Measurements from ENCODE around the gene FAF2.
A peak's percentile ranks its signal among the peaks of the same experiment; 100 is the strongest.

FAF2 gene

DNA sequence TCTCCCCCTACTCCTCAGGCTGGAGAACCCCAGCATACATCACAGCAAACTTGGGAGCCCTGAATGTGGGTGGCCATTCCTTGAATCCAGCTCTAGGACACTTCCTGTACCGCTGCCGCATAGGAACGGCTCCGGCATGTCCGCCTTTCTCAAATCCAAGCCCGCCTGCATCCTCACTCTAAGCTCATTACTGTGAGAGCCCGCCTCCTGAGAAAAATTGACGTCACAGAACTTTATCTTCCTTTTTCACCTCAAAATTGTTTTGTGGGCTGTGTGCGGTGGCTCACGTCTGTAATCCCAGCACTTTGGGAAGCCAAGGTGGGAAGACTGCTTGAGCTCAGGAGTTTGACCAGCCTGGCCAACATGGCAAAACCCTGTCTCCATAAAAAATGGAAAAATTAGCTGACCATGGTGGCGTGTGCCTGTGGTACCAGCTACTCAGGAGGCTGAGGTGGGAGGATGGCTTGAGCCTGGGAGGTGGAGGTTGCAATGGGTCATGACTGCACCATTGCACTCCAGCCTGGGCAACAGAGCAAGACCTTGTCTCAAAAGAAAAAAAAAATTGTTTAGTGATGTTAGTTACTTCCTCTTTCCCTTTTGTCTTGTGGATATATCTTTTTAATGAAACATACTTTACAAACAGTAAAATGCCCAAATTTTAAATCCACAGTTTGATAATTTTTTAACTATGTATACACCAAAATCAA, 66.2 kb downstream of the FAF2 start:
- DNase-seq, result no peak

- no peak for DNase-seq
Measured at GRCh38 chr5:176515396-176515795, 67.2 kb downstream of the FAF2 start.

DNA sequence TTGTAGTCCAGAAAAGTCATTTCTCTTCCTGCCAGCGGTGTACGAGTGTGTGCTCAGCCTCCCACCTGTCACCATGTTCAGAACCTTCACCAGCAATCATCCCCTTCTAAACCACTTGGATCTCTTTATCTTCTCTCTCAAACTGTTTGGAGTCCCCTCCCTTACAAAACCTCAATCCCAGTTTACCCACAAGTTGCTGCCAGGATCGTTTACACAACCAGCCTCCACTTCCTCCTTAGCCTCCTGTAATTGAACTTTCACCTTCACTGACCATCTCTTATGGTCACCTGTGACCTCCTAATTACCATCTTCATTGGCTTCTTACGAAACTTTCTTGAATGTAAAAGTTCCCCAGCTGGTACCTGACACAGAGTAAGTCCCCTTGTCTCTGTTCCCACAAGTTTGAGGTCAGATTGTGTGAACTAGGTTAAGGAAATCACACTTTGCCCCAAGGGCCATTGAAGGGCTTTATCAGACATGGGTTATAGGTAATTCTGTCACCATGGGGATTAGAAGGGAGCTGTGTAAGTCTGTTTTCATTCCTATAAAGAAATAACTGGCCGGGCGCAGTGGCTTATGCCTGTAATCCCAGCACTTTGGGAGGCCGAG, 69.0 kb downstream of the FAF2 start:
- DNase-seq, result no peak

DNA sequence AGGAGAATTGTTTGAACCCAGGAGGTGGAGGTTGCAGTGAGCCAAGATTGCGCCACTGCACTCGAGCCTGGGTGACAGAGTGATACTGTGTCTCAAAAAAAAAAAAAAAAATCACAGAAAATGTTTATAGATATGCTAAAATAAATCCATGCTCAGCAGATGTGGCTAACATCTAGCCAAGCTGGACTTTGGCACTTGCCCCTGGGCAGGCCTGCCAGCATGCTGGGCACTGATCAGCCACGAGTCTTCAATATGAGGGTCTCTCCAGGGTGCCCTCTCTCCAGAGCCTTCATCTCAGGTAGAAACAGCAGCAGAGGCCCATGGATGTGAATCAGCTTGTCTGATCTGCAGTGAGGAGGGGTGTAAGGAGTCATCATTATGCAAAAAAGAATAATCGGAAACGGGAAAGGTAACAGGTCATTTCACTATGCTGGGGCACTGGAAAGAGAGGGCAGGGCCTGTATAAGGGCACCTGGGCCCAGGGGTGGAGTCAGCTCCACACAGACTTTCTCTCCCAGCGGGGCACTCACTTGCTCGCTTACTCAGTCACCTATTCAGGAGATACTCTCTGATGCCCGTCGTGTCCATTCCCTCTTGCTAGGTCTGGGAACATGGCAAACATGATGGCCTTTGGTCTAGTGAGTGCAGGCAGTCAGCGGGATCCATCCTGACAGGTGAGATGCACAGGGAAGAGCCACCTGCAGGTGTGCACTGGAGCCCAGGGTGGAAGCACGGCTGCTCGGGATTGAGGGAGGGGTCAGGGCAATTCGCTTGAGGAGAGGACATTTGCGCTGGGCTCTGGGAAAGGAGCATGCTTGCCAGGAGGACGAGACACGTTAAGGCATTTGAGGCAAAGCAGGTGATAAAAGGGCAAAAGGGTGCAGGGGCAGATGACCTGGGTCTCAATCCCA, 71.9 kb downstream of the FAF2 start:
- DNase-seq, result no peak

DNA sequence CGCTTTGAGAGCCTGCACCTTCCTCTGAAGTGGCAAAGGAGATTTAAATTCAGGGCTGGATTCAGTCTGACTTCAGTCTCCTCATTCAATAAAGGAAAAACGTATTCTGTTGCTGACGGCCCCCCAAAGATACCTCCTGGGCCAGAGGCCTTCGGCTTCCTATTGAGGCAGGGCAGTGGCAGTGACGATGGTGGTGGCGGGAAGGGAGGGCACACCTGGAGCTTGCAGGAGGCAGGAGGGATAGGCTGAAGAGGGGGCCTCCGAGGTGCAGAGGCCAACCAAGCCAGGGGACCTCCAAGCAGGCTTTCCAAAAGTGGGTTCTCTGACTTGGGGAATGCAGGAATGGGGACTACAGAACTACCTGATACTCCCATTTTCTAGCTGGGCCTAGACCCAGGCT, 73.1 kb downstream of the FAF2 start:
- no peak for DNase-seq

DNA sequence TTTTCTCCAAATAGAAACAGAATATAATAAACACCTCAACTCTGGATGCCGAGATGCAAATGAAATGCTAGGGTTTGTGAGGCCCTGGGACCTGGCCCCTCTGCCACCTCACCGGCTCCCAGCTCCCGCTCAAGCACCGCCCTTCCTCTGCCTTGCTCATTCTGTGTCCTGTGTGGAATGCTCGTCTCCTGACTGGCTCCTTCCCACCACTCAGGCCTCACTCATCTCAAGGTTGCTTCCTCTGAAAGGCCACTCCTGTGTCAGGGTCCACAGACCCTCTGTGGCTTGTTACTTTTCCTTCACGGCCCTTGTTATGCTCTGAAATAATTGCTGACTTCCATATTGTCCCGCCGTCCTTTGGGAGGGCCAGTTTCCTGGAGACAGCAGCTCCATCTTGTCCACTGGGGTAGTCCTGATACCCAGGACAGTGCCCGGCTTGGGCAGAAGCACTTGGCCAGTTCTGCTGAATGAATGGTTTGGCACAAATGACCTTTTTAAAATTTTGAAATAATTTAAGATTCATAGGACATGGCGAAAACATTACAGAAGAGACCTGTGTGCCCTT, 73.6 kb downstream of the FAF2 start:
- no peak for DNase-seq

DNA sequence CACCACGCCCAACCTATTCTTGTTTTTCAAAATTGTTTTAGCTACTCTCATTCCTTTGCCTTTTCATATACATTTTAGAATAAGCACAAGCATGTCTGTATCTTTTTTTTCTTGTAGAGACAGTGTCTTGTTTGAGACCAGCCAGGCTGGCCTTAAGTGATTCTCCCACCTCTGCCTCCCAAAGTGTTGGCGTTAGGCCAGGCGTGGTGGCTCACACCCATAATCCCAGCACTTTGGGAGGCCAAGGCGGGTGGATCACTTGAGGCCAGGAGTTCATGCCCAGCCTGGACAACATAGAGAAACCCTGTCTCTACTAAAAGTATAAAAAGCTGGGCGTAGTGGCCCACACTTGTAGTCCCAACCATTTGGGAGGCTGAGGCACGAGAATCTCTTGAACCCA, 76.0 kb downstream of the FAF2 start:
- DNase-seq, result no peak

- no peak for DNase-seq
Measured at GRCh38 chr5:176524987-176525386, 76.8 kb downstream of the FAF2 start.

DNA sequence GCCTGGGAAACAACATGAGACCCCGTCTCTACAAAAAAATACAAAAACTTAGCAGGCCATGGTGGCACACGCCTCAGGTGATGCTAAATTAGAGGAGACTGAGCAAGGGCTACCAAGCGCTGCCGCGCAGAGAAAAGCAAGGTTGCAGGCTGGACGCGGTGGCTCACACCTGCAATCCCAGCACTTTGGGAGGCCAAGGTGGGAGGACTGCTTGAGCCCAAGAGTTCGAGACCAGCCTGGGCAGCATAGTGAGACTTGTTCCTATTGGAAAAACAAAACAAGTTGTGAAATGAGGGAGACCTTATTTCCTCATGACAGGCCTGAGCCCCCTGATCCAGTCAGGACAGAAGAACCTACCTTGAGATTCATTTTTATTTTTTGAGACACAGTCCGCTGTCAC, 77.5 kb downstream of the FAF2 start:
- no peak for DNase-seq

DNA sequence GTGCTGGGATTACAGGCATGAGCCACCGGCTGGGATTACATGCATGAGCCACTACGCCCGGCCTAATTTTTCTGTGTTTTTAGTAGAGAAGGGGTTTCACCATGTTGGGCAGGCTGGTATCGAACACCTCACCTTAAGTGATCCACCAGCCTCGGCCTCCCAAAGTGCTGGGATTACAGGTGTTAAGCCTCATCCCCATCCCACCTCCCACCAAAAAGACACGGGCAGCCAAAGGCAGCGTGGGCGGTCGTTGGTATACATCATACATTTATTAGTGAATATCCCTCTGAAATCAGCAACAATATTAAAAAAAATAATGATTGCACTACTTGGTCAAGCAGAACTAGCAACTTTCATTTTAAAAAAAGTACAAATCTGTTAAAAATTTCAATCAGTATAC, 78.3 kb downstream of the FAF2 start:
- DNase-seq, result no peak

DNA sequence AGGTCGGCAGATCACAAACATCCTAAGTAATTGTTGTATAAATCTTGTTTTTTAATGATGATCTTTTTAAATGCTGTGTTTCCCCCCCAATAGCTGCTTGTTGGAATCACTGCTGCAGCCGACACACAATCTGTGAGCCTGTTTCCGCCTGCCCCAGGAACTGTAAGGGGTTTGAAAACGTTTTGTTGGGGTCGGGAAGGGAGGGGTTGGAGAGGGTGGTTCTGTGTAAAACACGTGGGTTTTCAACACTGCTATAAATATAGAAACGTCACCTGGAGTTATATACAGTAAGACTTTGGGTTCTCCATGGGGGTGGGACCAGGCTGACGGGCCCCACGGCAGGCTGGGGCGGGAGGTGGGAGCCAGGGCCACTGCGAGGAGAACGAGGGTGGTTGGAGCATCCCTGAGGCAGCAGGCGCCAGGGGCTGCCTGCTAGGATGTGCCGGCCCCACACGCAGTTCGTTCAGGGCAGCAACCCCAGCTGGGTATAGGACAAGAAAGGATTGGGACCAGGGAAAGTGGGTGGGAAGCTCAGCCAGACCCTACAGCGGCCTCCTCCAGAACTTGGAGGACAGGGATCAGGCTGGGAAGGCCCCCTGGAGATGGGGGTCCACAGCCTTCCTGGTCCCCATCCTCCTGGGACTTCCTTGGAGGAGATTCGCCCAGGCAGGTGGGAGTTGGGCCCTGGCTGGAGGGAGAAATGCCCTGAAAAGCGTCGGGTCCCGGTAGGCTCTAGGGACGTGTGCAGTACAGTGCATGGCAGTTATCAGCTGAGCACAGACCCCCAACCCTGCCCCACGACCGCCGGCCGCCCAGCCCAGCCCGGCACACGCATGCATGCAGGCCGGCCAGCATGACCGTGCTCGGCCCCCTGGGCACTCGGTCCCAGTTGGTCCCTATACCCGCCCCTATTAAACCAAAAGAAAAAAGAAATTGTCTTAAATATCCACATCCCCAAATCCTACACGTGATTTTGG, 79.3 kb downstream of the FAF2 start:
- no peak for DNase-seq

DNA sequence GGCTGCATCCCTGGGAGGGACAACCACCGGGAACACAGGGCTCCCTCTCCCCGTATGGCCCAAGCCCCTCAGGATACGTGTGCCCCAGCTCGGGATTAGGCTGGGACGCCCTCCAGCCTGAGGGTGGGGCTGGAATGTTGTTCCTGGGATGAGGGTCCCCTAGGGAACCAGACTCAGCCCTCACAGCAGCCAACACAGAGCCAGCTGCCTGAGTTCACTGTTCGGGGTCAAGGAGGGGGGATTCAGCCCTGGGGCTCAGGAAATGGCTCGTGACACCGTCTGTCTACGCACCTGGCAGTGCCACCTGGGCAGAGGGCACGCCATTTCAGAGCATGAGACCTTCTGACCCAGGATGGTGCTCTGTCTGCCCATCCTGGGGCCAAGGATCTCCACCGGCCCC, 80.1 kb downstream of the FAF2 start:
- DNase-seq, result no peak

GRCh38 chr5:176528761-176529115, 80.6 kb downstream of the FAF2 start:
- no peak for DNase-seq

DNA sequence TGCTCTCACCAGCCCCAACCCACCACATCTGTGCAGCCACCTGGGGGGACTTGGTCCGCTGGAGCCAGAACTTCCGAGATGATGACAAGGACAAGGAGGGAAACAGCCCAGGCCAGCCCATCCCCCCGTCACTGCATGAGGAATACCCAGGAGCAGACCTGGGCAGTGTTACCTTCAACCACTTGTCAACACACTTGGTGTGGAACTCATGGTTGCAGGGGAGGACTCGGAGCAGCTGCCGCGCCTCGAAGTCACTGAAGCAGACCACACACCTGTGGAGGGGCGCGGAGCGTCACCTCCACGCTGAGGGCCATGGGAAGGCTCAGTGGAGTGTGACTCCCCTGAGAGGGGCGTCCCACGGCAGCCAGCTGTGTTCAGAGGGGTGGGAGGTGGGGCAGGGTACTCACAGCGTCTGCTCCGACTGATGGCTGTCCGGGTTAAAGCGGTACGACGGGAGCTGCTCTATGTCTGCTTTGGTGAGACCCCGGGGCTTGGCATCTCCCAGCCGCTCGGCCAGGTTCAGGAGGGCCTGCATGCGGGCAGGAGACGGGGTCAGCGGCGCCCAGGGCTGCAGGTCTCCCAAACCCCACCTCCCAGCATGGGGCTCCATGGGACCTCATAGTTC, 81.0 kb downstream of the FAF2 start:
- no peak for DNase-seq

GRCh38 chr5:176529741-176530141, 81.6 kb downstream of the FAF2 start:
- DNase-seq, result no peak

- DNase-seq, result no peak
Measured at GRCh38 chr5:176530393-176530982, 82.3 kb downstream of the FAF2 start.

DNA sequence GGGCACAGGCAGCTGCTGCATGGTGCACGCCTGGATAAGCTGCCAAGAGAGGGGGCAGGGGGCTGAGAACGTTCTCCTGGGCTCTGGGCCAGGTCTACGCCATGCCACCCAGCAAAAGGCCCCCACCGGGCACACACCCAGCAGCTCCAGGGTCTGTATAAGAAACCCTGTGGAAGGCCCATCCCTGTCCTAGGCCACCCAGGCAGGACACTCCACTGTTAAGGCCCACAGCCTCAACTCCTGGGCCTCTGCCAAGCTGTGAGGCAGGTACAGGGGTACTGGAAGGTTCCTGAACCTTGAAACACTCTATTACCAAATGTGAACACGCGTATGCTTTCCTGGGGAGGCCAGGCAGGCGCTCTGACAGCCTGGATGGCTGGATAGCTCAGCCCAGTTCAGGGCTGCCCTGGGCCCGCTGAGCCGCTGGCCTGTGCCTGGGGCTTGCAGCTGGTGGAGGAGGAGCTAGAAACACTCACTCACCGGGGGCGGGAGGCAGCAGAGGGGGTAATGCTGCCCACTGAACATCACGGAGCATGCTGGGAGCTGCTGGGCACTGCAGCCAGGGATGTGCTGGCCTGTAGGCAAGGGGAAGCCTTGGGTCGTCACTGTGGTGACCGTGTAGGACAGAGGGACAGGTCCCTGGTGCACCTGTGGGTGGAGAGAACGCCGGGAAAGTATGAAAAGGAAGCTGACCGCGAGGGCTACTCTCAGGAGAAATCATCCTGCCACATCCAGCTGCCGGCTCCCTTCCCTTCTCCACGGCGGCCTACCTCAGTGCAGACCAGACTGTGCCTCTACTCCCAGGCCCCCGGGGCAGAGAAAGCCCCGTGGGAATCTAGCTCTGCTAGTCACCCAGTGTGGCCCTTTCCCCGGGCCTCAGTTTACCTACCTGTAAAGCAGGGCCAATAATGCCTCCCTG, 83.1 kb downstream of the FAF2 start:
- no peak for DNase-seq

GRCh38 chr5:176531902-176532493, 83.8 kb downstream of the FAF2 start:
- DNase-seq, result no peak

DNA sequence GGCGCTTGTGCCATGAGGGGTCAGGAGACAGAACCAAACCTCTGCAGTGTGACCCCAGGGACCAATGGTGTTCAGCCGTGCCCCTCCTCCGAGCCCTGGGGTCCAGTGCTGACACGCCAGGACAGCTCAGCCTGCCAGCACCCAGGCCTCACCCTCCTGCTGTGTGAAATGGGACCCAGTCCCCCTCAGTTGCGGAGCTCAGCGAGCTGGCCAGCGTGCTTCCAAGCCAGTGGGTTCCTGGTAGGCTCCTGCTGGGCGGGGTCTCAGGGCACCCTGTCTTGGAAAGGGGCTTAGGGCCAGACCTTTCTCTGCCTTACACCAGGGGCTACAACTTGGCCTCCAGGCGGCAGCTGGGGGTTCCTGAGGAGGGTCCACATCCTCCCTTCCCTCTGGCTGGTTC, 84.6 kb downstream of the FAF2 start:
- no peak for DNase-seq

- DNase-seq, result peak; percentile 60
Measured at GRCh38 chr5:176533390-176533789, 85.2 kb downstream of the FAF2 start.
